ENCODE results near the gene NOS1AP.

GRCh38 chr1:162360874-162361260 lies 291.4 kb downstream of the NOS1AP start:
- TF ChIP-seq GATA2 (IDR thresholded peaks at IDR 0.05; ENCODE audit: low read depth, low read length): no peak
- no peak for TF ChIP-seq GATA3 (IDR thresholded peaks at IDR 0.05; ENCODE audit: low read depth, low read length)
